ENCODE data around the gene HK3.

The HK3 gene, protein sequence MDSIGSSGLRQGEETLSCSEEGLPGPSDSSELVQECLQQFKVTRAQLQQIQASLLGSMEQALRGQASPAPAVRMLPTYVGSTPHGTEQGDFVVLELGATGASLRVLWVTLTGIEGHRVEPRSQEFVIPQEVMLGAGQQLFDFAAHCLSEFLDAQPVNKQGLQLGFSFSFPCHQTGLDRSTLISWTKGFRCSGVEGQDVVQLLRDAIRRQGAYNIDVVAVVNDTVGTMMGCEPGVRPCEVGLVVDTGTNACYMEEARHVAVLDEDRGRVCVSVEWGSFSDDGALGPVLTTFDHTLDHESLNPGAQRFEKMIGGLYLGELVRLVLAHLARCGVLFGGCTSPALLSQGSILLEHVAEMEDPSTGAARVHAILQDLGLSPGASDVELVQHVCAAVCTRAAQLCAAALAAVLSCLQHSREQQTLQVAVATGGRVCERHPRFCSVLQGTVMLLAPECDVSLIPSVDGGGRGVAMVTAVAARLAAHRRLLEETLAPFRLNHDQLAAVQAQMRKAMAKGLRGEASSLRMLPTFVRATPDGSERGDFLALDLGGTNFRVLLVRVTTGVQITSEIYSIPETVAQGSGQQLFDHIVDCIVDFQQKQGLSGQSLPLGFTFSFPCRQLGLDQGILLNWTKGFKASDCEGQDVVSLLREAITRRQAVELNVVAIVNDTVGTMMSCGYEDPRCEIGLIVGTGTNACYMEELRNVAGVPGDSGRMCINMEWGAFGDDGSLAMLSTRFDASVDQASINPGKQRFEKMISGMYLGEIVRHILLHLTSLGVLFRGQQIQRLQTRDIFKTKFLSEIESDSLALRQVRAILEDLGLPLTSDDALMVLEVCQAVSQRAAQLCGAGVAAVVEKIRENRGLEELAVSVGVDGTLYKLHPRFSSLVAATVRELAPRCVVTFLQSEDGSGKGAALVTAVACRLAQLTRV

GRCh38 chr5:176899296-176899891, at the start of gene HK3:
Gene HK3 (minus strand): TSS chr5:176899346. CDS start chr5:176896159, 3,187 bp downstream.
- Histone ChIP-seq H3K4me3 (ENCODE audit: low read length) (no peak within 1 kb of the TSS), H3K27me3 (ENCODE audit: control insufficient read depth, insufficient read depth, low read length) (no peaks in the 10 kb centered on the region), H3K27ac (ENCODE audit: low read length) (no peak within 1 kb of the TSS), H3K36me3 (ENCODE audit: control insufficient read depth, insufficient read depth, low read length) (peaks cover 6% of the 10 kb centered on the region; the same call in 1 of the 2 replicates), H3K4me1 (ENCODE audit: control insufficient read depth, insufficient read depth, low read length) (no peaks in the 10 kb centered on the region; the same call in 1 of the 2 replicates), H3K9me3 (ENCODE audit: control insufficient read depth, insufficient read depth, low read length) (no peaks in the 10 kb centered on the region)
- no CpG with 5 or more reads among the region's 9 CpGs for WGBS (ENCODE audit: insufficient coverage, insufficient read length)
- DNase-seq (ENCODE audit: low read depth, low spot score), result no peak

GRCh38 chr5:176948458-176948857, 49.3 kb upstream of the HK3 start:
- peaks cover 2% of the 10 kb centered on the region; the same call in 1 of the 2 replicates for H3K4me1 ChIP-seq (ENCODE audit: control insufficient read depth, insufficient read depth, low read length)
- no peaks in the 10 kb centered on the region for H3K36me3 ChIP-seq (ENCODE audit: control insufficient read depth, insufficient read depth, low read length)
- no peak for DNase-seq (ENCODE audit: low read depth, low spot score)
- H3K4me3 ChIP-seq (ENCODE audit: low read length), result no peak overlapping the region
- H3K27me3 ChIP-seq (ENCODE audit: control insufficient read depth, insufficient read depth, low read length), result no peaks in the 10 kb centered on the region
- H3K9me3 ChIP-seq (ENCODE audit: control insufficient read depth, insufficient read depth, low read length), result no peaks in the 10 kb centered on the region
- H3K27ac ChIP-seq (ENCODE audit: low read length), result no peak overlapping the region
- no CpG with 5 or more reads among the region's 1 CpG for WGBS (ENCODE audit: insufficient coverage, insufficient read length)

DNA sequence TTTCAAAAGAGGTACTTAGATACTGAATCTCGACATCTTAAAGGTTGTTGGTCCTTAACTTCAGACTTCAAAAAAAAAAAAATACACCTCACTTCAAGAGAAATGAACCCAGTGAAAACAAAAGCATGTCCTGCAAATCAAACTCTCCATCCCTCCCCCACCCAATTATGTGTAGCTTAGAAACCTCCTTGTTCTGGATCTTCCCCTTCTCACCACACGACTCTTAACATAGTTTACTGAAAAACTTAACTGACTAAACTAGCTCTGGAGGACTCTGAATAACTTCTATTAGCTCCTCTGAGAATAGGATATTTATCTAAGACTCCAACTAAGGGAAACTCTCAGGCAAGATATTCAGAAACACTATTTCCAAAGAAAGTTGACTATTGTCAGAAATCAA, 48.7 kb upstream of the HK3 start:
- no peak overlapping the region for H3K27ac ChIP-seq (ENCODE audit: low read length)
- peaks cover 4% of the 10 kb centered on the region; the same call in 1 of the 2 replicates for H3K4me1 ChIP-seq (ENCODE audit: control insufficient read depth, insufficient read depth, low read length)
- H3K27me3 ChIP-seq (ENCODE audit: control insufficient read depth, insufficient read depth, low read length), result no peaks in the 10 kb centered on the region
- no peak for DNase-seq (ENCODE audit: low read depth, low spot score)
- no peak overlapping the region for H3K4me3 ChIP-seq (ENCODE audit: low read length)
- no peaks in the 10 kb centered on the region for H3K36me3 ChIP-seq (ENCODE audit: control insufficient read depth, insufficient read depth, low read length)
- whole genome bisulfite sequencing (ENCODE audit: insufficient coverage, insufficient read length), result no CpG with 5 or more reads among the region's 2 CpGs
- no peaks in the 10 kb centered on the region for H3K9me3 ChIP-seq (ENCODE audit: control insufficient read depth, insufficient read depth, low read length)

DNA sequence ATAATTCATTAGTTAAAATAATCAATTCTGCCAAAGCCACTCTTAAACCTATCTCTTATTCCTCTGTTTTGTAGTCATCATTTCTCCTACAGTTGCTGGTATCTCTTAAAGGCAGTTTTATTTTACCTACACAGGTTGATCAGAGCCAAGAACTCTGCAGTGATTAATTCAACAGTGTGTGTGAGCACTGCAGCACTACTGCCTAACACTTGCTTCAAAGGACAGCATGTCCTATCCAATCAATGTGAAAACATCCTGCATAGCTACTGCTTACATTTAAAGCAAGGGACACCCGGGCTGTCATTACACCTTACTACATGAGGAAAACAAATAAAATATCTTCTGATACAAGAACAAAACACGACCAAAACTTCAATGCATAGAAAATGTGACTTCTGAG, 45.1 kb upstream of the HK3 start:
- Histone ChIP-seq H3K27me3 (ENCODE audit: control insufficient read depth, insufficient read depth, low read length) (no peaks in the 10 kb centered on the region), H3K4me3 (ENCODE audit: low read length) (no peak overlapping the region), H3K36me3 (ENCODE audit: control insufficient read depth, insufficient read depth, low read length) (no peaks in the 10 kb centered on the region), H3K9me3 (ENCODE audit: control insufficient read depth, insufficient read depth, low read length) (no peaks in the 10 kb centered on the region), H3K27ac (ENCODE audit: low read length) (peak overlapping the region; percentile 51), H3K4me1 (ENCODE audit: control insufficient read depth, insufficient read depth, low read length) (peaks cover 4% of the 10 kb centered on the region; the same call in 1 of the 2 replicates)
- DNase-seq (ENCODE audit: low read depth, low spot score), result no peak
- no CpG with 5 or more reads among the region's 2 CpGs for WGBS (ENCODE audit: insufficient coverage, insufficient read length)

DNA sequence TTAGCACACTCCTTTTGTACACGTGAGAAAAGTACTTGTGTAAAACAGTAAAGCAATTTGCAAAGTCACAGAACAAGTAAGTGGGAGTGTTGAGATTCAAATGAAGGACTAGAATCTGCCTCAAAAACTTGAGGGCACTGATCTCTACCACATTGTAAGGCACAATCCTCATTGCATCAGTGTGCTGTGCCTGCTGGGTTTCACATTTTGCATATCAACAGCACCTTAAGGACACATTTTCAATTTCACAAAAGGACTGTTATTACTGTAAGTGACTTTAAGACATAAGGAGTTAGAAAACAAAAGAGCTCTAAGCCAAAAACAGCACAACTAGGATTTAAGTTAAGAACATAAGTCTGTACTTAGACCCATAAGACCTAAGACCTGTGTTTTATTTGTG, 44.7 kb upstream of the HK3 start:
- H3K27me3 ChIP-seq (ENCODE audit: control insufficient read depth, insufficient read depth, low read length), result no peaks in the 10 kb centered on the region
- DNase-seq (ENCODE audit: low read depth, low spot score), result peak; percentile 45
- WGBS (ENCODE audit: insufficient coverage, insufficient read length), result no CpG with 5 or more reads among the region's 1 CpG
- H3K27ac ChIP-seq (ENCODE audit: low read length), result no peak overlapping the region
- H3K36me3 ChIP-seq (ENCODE audit: control insufficient read depth, insufficient read depth, low read length), result no peaks in the 10 kb centered on the region
- H3K4me1 ChIP-seq (ENCODE audit: control insufficient read depth, insufficient read depth, low read length), result peaks cover 4% of the 10 kb centered on the region; the same call in 1 of the 2 replicates
- H3K9me3 ChIP-seq (ENCODE audit: control insufficient read depth, insufficient read depth, low read length), result no peaks in the 10 kb centered on the region
- no peak overlapping the region for H3K4me3 ChIP-seq (ENCODE audit: low read length)

GRCh38 chr5:176941951-176942350, 42.8 kb upstream of the HK3 start:
- Histone ChIP-seq H3K4me3 (ENCODE audit: low read length) (no peak overlapping the region), H3K4me1 (ENCODE audit: control insufficient read depth, insufficient read depth, low read length) (peaks cover 4% of the 10 kb centered on the region; the same call in 1 of the 2 replicates), H3K27me3 (ENCODE audit: control insufficient read depth, insufficient read depth, low read length) (no peaks in the 10 kb centered on the region), H3K27ac (ENCODE audit: low read length) (no peak overlapping the region), H3K36me3 (ENCODE audit: control insufficient read depth, insufficient read depth, low read length) (no peaks in the 10 kb centered on the region), H3K9me3 (ENCODE audit: control insufficient read depth, insufficient read depth, low read length) (no peaks in the 10 kb centered on the region)
- no CpG with 5 or more reads among the region's 9 CpGs for WGBS (ENCODE audit: insufficient coverage, insufficient read length)
- DNase-seq (ENCODE audit: low read depth, low spot score), result no peak

- H3K36me3 ChIP-seq (ENCODE audit: control insufficient read depth, insufficient read depth, low read length), result no peaks in the 10 kb centered on the region; the same call in 1 of the 2 replicates
- no peak overlapping the region for H3K27ac ChIP-seq (ENCODE audit: low read length)
- no peak for DNase-seq (ENCODE audit: low read depth, low spot score)
- H3K27me3 ChIP-seq (ENCODE audit: control insufficient read depth, insufficient read depth, low read length), result no peaks in the 10 kb centered on the region
- no peaks in the 10 kb centered on the region for H3K9me3 ChIP-seq (ENCODE audit: control insufficient read depth, insufficient read depth, low read length)
- H3K4me1 ChIP-seq (ENCODE audit: control insufficient read depth, insufficient read depth, low read length), result peaks cover 1% of the 10 kb centered on the region; the same call in 1 of the 2 replicates
- no peak overlapping the region for H3K4me3 ChIP-seq (ENCODE audit: low read length)
- no CpG with 5 or more reads among the region's 1 CpG for WGBS (ENCODE audit: insufficient coverage, insufficient read length)
These were observed 39.3 kb upstream of the HK3 start for GRCh38 chr5:176938472-176938871.

GRCh38 chr5:176935017-176935416, 35.9 kb upstream of the HK3 start:
- DNase-seq (ENCODE audit: low read depth, low spot score), result no peak
- WGBS (ENCODE audit: insufficient coverage, insufficient read length), result 100% methylated on average over 1 of the region's 1 CpG
- H3K27me3 ChIP-seq (ENCODE audit: control insufficient read depth, insufficient read depth, low read length), result no peaks in the 10 kb centered on the region
- no peaks in the 10 kb centered on the region for H3K9me3 ChIP-seq (ENCODE audit: control insufficient read depth, insufficient read depth, low read length)
- H3K4me1 ChIP-seq (ENCODE audit: control insufficient read depth, insufficient read depth, low read length), result no peaks in the 10 kb centered on the region
- no peak overlapping the region for H3K27ac ChIP-seq (ENCODE audit: low read length)
- peaks cover 2% of the 10 kb centered on the region; the same call in 1 of the 2 replicates for H3K36me3 ChIP-seq (ENCODE audit: control insufficient read depth, insufficient read depth, low read length)
- H3K4me3 ChIP-seq (ENCODE audit: low read length), result no peak overlapping the region

GRCh38 chr5:176934309-176934930, 35.3 kb upstream of the HK3 start:
- H3K9me3 ChIP-seq (ENCODE audit: control insufficient read depth, insufficient read depth, low read length), result no peaks in the 10 kb centered on the region
- H3K36me3 ChIP-seq (ENCODE audit: control insufficient read depth, insufficient read depth, low read length), result peaks cover 2% of the 10 kb centered on the region; the same call in 1 of the 2 replicates
- no peak overlapping the region for H3K4me3 ChIP-seq (ENCODE audit: low read length)
- WGBS (ENCODE audit: insufficient coverage, insufficient read length), result no CpG with 5 or more reads among the region's 7 CpGs
- no peaks in the 10 kb centered on the region for H3K27me3 ChIP-seq (ENCODE audit: control insufficient read depth, insufficient read depth, low read length)
- no peaks in the 10 kb centered on the region for H3K4me1 ChIP-seq (ENCODE audit: control insufficient read depth, insufficient read depth, low read length)
- no peak overlapping the region for H3K27ac ChIP-seq (ENCODE audit: low read length)
- DNase-seq (ENCODE audit: low read depth, low spot score), result no peak
